Measurements from ENCODE around the gene DHX58.

DHX58 gene

DNA sequence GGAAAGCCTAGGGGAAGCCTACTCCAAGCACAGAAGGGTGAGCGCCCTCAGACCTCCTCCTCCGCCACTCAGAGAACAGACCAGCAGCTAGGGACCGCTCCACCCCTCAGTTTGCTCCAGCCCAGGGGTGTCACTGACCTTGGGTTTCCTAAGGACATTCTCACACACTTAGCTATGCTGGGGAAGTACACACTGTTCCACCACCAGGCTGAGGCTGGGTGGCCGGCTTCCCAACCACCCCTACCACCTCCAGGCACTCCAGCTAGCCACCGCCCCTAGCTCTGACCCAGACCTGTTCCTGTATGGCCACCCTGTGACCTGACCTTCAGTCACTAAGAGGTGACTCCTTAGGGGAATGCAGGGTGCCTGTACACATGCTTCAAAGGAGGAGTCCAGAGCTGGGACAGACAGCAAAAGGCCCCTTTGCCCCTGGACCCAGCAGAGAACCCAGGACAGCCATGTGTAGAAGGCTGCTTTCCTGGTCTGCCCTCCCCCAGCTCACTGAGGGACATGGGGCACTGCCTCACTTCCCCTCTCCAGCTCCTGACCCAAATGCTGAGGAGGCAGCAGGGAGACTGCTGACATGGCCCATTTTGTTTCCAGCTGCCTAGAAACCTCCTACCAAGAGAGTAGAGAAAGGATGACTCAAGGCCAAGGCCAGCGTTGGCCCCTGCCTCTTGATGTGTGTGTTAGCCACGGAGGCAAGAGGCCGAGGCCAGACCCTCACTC is 16.8 kb upstream of the DHX58 start:
- DNase-seq (ENCODE audit: low read depth in 2 of 2): no peak

DNA sequence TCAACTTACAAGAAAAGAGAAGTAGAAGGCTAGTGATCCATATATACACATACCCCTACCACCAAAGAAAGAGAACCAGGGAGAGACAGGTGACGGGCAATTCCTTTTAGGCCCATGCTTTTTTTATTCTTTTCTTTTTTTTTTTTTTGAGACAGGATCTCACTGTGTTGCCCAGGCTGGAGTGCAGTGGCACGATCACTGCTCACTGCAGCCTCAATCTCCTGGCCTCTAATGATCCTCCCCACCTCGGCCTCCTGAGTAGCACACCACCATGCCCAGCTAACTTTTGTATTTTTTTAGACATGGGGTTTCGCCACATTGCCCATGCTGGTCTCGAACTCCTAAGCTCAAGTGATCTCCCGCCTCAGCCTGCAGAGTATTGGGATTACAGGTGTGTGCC is 14.9 kb upstream of the DHX58 start:
- DNase-seq (ENCODE audit: low read depth in 2 of 2): no peak

DNA sequence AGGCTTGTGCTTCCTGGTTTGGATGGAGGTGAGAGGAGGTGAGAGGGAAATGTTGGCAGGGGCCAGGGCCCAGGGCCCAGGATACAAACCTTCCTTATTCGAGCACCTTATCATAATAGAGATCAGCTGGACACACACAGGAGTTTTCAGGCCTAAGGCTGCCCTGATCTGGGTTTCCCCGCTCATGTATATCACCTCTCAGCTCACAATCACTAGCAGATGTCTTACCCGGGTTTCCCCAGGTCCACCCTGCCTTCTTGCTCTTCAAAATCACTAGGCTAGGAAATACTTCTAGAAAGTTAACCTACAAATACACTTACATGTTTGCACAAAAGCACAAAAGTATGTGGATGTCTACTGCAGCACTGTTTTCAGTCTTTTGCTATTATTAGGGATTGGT is 14.3 kb upstream of the DHX58 start:
- no peak for DNase-seq (ENCODE audit: low read depth in 2 of 2)

DNA sequence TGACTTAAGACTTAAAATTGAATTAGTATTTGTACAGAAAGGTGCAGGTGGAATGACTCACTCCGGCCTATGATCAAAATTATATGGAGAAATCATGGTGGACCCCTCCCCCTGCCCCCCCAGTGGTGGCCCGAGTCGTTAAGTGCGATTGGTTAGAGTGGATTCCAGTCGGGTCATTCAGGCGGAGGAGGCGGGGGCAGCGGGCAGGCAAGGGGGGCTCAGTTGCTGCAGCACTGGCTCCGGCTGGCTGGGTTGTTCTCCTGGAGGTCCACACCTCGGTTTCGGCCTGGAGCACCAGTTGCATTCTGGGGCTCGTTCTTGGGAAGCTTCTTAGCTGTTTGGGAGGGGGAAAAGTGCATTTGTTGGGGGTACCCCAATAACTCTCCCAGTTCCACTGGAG is 13.1 kb upstream of the DHX58 start:
- DNase-seq (ENCODE audit: low read depth in 2 of 2): no peak

DNA sequence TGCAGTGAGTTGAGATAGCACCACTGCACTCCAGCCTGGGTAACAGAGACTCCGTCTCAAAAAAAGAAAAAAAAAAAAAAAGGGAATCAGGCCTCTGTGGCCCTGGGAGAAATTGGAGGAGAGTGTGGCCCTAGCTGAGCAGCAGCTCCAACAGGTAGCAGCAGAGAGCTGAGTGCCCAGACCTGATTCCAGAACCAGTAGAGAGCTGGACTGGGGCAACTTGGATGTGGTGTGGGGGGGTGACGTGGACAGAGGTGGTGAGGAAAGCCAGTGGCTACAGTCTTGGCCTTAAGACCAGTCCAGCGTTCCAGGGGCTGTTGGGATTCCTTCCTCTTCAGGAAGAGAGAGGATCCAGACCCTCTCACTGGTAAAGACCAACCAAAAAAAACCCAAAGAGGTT is 11.7 kb upstream of the DHX58 start:
- no peak for DNase-seq (ENCODE audit: low read depth in 2 of 2)

DNA sequence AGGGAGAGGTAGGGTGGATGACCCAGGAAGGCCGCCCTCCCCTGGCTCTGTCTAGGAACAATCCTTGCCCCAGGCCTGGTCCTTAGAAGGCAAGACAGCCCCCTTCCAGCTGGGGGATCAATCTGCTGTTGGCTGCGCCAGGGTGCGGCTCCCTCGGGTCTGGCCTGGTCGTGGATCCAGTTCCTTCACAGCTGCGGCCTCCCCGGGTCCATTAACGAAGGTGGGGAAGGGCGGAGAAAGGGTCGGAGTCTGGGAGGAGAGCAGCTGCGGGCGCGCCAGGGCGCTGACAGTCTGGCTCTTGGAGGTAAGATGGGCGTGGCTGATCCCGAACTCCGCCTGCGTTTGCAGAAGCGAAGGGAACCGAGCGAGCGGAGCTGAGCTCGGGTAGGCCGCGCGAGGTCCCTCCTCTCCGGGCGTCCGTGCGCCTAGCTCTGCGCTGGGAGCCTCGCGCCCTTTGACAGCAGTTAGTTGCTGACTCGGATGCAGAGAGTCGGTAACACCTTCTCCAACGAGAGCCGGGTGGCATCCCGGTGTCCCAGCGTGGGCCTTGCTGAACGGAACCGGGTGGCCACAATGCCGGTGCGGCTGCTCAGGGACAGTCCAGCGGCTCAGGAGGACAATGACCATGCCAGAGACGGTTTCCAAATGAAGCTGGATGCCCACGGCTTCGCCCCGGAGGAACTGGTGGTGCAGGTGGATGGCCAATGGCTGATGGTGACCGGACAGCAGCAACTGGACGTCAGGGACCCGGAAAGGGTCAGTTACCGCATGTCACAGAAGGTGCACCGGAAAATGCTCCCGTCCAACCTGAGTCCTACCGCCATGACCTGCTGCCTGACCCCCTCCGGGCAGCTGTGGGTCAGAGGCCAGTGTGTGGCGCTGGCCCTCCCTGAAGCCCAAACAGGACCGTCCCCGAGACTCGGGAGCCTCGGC is 10.1 kb upstream of the DHX58 start, which contains the start of gene HSPB9:
Gene HSPB9, plus strand, starts transcription at position 434 of the 933 bp plus-strand sequence. Its CDS starts 47 bp downstream, at position 481.
- DNase-seq (ENCODE audit: low read depth in 2 of 2): no peak

DNA sequence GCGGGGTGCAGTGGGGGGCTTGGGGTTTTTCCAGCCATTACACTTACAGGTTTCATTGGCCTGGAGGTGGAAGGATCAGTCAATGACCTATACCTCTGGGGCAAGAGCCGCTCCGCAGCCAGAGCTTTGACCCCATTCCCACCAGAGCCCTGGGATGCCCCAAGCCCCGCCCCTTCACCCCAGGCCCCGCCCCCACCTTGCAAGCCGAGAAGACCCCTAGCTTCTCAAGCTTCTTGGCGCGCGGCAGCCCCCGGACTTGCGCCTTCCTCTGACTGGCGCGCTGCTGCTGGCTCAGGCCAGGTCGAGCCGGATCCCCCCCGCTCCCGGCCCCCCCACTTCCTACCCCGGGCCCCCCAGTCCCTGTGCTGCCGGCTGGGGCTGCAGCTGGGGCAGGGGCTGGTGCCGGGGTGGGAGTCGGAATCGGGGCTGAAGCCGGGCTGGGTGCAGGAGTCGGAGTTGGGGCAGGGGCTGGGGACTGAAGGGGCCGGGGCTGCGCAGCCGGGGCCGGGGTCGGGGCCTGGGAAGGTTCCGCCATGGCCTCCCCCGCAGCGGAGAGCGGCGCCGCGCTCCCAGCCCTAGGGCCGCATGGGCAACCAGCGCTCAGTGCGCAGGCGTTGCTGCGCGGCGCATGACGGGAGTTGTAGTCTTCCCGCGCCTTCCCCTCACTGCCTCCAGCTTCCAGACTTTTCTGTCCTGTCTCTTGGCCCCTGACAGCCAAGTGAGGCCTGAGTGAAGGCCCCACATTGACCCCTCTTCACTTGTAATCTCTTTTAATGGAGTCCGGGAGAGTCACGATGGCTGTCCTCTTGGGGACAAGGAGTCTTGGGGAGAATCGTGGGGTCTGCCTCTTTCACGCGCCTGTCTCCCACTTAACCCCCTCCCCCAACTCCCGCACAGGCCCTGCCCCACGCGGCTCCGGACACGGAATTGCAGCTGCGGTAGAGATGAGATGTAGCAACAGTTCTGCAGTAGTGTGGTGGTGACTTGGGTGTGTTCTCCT is 8.6 kb upstream of the DHX58 start, which contains the start of gene KAT2A:
Gene KAT2A, minus strand, starts transcription at position 598 of the 1,000 bp plus-strand sequence. Its CDS starts 63 bp downstream, at position 535.
- DNase-seq (ENCODE audit: low read depth in 2 of 2): no peak

DNA sequence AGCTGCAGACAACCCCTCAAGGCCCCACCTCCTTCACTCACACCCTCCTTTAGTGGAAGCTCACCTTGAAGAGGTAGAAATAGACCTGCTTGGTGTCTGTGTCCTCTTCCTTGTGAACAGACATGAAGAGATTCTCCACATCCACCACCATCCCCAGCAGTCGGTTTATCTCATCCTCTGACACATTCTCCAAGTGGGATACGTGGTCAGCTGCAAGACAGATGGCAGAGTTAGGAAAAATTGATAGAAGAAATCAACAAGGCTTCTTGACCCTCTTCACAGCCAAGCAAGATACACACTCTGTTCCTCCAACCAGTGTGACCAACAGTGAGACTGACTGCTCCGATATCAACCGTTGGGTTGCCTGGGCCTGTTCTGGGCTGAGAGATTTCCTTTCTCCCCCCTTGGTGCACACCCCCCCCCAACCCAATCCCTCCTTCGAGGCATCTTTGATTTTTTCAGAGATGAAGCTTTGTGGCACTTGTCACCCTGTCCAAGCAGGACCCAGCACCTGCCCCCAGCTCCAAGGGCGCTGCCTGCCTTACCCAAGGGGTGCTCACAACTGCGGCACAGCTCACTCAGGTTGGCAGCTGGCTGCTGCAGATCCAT is 7.8 kb upstream of the DHX58 start:
- no peak for DNase-seq (ENCODE audit: low read depth in 2 of 2)

DNA sequence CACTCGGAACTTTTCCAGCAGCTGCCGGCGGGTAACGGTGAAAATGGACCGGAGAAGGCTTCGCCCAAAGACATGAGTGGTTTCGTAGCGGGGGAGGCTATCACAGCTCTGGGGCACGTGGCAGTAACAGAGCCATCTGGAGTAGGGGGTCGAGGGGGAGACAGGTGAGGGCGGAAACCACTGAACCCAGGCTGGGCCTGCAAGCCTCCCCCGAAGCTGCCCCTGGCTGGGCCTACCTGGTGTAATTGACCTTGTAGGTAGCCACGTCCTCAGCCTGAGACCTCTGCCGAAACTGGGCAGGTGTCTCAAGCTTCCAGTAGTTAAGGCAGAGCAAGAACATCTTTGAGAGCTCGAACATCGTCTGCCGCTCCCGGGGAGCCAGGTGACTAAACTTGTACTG is 6.8 kb upstream of the DHX58 start:
- DNase-seq (ENCODE audit: low read depth in 2 of 2): no peak

DNA sequence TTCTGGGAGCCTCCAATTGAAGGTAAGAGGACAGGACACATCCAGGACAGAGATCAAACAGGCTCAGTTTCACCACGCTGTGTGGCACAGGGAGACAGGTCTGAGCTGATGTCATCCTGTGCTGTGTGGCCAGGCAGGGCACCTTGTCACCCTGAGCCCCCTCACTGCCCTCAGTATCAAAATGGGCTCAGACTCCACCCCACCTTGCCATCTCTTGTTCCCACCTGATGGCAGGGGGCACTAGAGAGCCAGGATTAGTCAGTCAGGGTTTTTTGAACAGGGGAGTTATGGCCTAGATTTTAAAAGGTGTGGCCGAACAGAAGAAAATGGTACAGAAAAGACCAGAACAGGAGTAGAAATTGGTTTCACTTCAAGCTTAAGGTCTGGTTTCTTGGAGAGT is 6.0 kb upstream of the DHX58 start:
- no peak for DNase-seq (ENCODE audit: low read depth in 2 of 2)

DNA sequence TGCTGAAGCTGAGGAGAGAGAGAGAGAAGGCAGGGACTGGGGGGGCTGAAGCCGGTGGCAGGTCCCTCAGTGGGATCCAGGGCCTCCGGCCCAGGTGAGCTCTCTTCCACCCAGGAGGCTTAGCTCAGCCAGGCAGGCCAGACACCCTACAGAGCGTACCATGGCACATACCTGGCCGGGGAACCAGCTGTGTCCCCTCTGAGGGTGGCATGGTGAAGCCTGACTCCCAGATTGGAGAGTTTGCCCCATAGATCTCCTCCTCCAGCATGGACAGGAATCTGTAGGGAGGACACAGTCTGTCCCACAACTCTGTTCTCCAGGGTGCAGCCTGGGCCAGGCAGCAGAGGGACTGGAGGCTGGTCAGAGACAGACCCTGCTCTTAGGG is 5.6 kb upstream of the DHX58 start:
- DNase-seq (ENCODE audit: low read depth in 2 of 2): no peak

DNA sequence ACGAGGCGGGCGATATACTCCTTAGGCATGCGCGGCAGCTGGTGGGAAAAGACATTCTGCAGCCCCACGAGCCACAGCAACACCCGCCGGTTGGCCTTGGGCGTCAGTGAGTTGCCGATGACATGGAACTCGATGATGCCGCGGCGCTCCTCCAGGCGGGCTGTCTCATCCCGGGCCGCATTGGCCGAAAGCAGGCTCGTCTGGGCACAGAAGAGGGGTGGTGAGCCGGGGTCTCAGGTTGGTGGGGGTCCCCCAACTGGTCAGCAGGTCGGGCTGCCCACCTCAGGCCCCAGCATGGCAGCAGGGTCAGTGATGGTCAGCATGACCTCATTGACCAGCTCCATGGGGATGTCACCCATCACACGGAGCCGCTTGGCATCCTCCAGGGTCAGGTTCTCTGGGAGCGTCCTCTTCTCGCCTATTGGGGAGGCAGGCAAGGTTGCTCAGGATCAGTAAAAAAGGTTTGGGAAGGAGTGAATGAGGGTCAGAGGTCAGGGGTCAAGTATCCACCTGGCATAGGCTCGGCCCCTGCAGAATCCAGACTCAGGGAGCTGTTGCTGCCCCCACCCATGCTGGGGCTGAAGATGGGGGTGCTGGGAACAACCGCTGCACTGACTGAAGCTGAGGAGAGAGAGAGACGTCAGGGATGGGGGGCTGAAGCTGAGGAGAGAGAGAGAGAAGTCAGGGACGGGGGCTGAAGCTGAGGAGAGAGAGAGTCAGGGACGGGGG is 5.0 kb upstream of the DHX58 start:
- DNase-seq (ENCODE audit: low read depth in 2 of 2): no peak

DNA sequence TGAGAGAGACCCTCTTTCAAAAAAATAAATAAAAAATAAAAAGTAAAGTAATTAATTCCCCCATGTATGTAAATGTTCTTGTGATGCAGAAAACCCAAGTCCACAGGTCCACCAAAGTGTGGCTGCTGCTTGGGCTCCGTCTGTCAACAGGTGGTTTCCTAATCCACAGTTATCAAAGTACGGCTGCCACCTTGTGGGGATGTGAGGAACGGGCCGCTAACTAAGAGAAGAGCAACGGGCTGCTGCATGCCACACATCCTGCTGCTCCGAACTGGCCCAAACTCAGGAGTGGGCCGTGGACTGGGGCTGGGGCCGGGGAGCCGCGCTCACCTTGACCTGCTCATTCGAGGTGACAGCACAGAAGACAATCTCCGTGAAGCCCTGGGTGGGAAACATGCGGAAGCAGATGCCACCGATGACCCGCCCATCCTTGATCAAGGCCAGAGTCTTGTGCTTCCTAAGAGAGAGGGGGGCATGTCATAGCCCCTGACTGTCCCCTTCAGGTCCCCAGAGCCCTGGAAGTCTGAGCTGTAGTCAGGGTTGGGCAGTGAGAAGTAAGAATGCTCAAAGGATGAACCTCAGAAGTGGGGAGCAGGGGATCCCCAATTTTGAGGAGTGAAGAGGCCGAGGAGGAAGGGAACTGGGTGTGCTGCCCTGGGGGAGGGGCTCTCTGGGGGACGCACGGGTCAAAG is 4.3 kb upstream of the DHX58 start:
- DNase-seq (ENCODE audit: low read depth in 2 of 2): no peak

DNA sequence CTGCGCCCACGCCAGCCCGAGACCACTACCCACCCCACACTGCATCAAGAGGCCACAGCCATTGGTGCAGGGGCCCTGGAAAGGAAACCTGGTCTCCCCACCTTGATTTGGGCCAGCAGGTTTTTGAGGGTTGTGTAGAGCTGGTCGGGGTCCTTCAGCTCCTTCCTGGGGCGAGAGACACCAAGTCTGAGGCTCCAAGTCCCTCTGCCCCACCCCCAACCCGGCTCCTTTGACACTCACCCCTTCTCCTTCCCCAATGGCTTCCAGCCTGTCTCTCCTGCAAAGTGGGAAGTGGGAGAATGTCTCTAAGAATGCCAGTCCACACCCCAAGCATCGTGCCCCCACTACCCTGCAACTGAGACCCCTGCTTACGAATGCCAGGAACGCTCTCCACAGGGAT is 1.6 kb upstream of the DHX58 start:
- DNase-seq (ENCODE audit: low read depth in 2 of 2): no peak

DNA sequence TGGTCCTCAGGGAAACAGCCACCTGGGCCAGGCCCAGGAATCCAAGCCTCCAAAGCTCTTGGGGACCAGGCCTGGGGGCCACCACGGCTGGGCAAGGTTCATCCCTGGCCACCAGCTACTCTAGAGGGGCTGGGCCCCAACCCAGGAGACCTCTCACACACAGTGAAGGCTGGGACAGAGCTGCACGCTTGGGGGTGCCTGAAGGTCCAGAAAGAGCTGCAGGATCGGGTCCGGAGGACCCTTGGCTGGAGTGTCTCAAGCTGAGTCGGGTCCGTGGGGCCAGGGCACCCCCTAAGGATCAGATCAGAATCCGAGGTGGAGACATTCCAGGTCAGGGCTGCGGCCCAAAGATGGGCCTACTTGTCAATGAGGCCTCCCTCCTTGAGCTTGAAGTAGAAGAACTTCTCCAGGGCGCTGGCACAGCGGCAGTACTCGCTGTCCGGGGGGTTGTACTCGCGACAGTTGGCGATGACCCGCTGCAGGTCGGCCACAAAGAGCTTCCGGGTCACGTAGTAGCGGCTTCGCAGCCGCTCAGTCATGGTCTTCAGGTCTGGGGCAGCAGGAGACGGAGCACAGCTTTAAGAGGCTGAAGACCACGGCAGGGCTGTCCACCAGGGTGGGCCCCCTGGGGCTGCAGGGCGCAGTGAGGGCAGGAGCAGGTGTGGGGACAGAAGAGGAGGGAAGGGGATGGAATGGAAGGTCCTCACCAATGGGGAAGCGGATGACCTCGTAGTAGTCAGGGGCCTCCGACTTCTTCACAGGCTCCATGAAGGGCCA is 967 bp upstream of the DHX58 start:
- DNase-seq (ENCODE audit: low read depth in 2 of 2): no peak

DNA sequence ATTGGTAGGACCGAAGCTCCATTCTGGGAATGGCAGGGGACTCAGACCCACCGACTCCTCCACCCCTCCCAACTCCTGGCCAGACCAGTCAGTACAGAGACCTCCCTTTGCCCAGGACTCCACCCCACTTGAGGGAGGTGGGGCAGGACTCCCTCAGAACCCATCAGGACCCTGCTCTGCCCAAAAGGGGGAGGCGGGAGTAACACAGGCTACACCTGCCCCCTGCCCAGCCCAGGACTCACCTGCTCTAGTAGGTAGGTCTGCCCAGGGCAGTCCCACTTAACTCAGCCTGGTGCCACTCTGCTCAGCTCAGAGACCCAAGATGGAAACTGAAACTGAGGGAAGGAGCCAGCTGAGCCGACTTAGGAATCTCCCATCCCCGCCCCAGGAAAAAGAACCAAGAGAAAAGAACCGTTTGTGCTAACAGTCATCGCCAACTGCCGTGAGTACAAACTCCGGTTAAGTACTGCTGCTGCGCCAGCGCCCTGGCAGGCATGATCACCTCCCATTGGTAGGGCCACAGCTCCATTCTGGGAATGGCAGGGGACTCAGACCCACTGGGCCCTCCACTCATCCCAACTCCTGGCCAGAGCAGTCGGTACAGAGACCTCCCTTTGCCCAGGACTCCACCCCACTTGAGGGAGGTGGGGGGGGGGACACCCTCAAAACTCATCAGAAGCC is 503 bp downstream of the DHX58 start:
- DNase-seq (ENCODE audit: low read depth in 2 of 2): no peak

DNA sequence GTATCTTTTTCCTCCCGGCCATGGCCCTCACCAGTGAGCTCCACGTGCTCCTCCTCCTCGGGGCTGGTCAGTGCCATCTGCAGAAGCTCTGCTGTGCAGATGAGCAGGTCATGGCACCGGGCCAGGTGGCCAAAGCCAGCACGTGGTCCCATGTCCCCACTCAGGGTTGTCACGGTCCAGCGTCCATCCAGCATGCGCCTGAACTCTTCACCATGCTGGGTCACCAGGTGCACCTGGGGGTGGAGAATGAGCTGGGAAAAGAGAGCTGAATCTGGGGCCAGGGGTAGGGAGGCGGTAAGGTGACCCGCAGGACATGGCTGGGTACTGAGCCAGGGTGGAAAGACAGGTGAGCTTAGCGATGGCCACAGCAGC is 1.3 kb downstream of the DHX58 start:
- DNase-seq (ENCODE audit: low read depth in 2 of 2): no peak
